Right forelimb (tissue), 1 donor: ENCODE data around the gene TUBGCP4.

Experiments used
- DNase-seq: peaks from one replicate; pipeline ENCODE4 v3.0.0-alpha.2; 2018

TUBGCP4 gene

GRCh38 chr15:43406189-43406588 lies 35.3 kb downstream of the TUBGCP4 start:
- DNase-seq, result no peak

GRCh38 chr15:43406808-43407207 lies 35.9 kb downstream of the TUBGCP4 start:
- no peak for DNase-seq

- DNase-seq, result no peak
Measured at GRCh38 chr15:43408789-43409188, 37.9 kb downstream of the TUBGCP4 start.

- no peak for DNase-seq
Measured at GRCh38 chr15:43410572-43411214, 39.8 kb downstream of the TUBGCP4 start.

- DNase-seq, result no peak
Measured at GRCh38 chr15:43412096-43412495, 41.2 kb downstream of the TUBGCP4 start.

- no peak for DNase-seq
Measured at GRCh38 chr15:43414196-43414595, 43.3 kb downstream of the TUBGCP4 start.

GRCh38 chr15:43420435-43420834 lies 49.5 kb downstream of the TUBGCP4 start:
- no peak for DNase-seq

- no peak for DNase-seq
Measured at GRCh38 chr15:43420876-43421275, 50.0 kb downstream of the TUBGCP4 start.

- no peak for DNase-seq
Measured at GRCh38 chr15:43423793-43424192, 52.9 kb downstream of the TUBGCP4 start.

- no peak for DNase-seq
Measured at GRCh38 chr15:43429687-43430086, 58.8 kb downstream of the TUBGCP4 start.

- DNase-seq, result no peak
Measured at GRCh38 chr15:43433165-43433564, 62.3 kb downstream of the TUBGCP4 start.

GRCh38 chr15:43433661-43434303 lies 62.9 kb downstream of the TUBGCP4 start:
- no peak for DNase-seq

GRCh38 chr15:43434446-43434845 lies 63.5 kb downstream of the TUBGCP4 start:
- DNase-seq, result no peak

- no peak for DNase-seq
Measured at GRCh38 chr15:43436395-43436794, 65.5 kb downstream of the TUBGCP4 start.

- DNase-seq, result no peak
Measured at GRCh38 chr15:43439268-43439667, 68.4 kb downstream of the TUBGCP4 start.

GRCh38 chr15:43440721-43441281 lies 69.9 kb downstream of the TUBGCP4 start:
- no peak for DNase-seq

GRCh38 chr15:43441316-43441715 lies 70.4 kb downstream of the TUBGCP4 start:
- DNase-seq, result no peak

GRCh38 chr15:43446344-43446743 lies 75.4 kb downstream of the TUBGCP4 start:
- no peak for DNase-seq

GRCh38 chr15:43449981-43450380 lies 79.1 kb downstream of the TUBGCP4 start:
- DNase-seq, result no peak
